ENCODE measurements around the gene ACTL7A. TPM values are rescaled to one million over a fixed set of nuclear protein-coding genes. Genes with fewer than 3 reads are reported as not detected.
A peak's percentile ranks its signal among the peaks of the same experiment; 100 is the strongest.

Gene ACTL7A
- total and polyA plus RNA-seq, 2 of the 13 experiments (the other 11 are each of a cell fraction or from before 2014, with no cell fraction given), result not detected

DNA sequence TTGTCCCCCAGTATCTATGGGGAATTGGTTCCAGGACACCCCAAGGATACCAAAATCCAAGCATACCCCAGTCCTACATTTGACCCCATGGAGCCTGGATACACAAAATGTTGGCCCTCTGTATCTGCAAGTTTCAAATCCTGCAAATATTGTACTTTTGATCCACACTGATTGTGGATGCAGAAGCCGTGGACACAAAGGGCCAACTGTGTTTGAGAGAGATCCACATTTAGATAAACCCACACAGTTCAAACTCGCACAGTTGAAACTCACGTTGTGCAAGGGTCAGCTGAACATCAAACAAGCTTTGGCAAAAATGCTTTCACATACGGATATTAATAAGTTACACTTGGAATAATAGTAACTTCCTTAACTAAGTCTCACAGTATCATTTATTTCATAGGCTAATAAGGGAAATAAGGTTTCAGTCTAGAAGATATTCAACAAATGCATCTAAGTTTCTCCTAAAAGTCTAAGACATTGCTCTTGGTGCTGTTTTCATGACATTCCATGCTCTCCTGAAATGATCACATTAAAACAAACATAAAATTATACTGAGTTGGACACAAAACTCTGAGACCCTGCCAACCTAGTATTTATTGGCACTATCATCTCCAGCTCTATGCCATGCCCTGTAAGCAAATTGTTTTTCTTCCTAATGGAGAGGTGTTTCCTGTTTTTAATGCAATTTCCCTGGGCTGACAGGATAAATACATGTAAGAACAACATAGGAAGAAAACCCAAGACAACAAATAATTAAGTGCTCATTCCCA is 32.3 kb downstream of the ACTL7A start (continued):
- TF ChIP-seq, protein P1, sequence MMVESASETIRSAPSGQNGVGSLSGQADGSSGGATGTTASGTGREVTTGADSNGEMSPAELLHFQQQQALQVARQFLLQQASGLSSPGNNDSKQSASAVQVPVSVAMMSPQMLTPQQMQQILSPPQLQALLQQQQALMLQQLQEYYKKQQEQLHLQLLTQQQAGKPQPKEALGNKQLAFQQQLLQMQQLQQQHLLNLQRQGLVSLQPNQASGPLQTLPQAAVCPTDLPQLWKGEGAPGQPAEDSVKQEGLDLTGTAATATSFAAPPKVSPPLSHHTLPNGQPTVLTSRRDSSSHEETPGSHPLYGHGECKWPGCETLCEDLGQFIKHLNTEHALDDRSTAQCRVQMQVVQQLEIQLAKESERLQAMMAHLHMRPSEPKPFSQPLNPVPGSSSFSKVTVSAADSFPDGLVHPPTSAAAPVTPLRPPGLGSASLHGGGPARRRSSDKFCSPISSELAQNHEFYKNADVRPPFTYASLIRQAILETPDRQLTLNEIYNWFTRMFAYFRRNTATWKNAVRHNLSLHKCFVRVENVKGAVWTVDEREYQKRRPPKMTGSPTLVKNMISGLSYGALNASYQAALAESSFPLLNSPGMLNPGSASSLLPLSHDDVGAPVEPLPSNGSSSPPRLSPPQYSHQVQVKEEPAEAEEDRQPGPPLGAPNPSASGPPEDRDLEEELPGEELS (CRISPR knock-in tag; IDR thresholded peaks at IDR 0.05), result peak; percentile 95
- TF ChIP-seq, protein P2, sequence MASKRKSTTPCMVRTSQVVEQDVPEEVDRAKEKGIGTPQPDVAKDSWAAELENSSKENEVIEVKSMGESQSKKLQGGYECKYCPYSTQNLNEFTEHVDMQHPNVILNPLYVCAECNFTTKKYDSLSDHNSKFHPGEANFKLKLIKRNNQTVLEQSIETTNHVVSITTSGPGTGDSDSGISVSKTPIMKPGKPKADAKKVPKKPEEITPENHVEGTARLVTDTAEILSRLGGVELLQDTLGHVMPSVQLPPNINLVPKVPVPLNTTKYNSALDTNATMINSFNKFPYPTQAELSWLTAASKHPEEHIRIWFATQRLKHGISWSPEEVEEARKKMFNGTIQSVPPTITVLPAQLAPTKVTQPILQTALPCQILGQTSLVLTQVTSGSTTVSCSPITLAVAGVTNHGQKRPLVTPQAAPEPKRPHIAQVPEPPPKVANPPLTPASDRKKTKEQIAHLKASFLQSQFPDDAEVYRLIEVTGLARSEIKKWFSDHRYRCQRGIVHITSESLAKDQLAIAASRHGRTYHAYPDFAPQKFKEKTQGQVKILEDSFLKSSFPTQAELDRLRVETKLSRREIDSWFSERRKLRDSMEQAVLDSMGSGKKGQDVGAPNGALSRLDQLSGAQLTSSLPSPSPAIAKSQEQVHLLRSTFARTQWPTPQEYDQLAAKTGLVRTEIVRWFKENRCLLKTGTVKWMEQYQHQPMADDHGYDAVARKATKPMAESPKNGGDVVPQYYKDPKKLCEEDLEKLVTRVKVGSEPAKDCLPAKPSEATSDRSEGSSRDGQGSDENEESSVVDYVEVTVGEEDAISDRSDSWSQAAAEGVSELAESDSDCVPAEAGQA (IDR thresholded peaks at IDR 0.05; ENCODE audit: low read depth), result no peak
- TF ChIP-seq, protein P2 (CRISPR knock-in tag; IDR thresholded peaks at IDR 0.05; ENCODE audit: borderline replicate concordance), result no peak
- TF ChIP-seq PHF8 (CRISPR knock-in tag; IDR thresholded peaks at IDR 0.05) (0 out of 2 replicates have a peak, but pooled peaks have one; percentile 30), TP53 (CRISPR knock-in tag; conservative IDR thresholded peaks at IDR 0.05) (0 out of 2 replicates have a peak, but pooled peaks have one; percentile 27), MEF2D (CRISPR knock-in tag; IDR thresholded peaks at IDR 0.05) (peak; percentile 84), MAFG (CRISPR knock-in tag; IDR thresholded peaks at IDR 0.05) (no peak), FOXO1 (CRISPR knock-in tag; IDR thresholded peaks at IDR 0.05) (peak; percentile 90), SRSF4 (IDR thresholded peaks at IDR 0.05; ENCODE audit: low read depth, low read length, poor library complexity, severe bottlenecking) (no peak), ZFY (CRISPR knock-in tag; IDR thresholded peaks at IDR 0.05) (0 out of 2 replicates have a peak, but pooled peaks have one; percentile 21), RFXAP (CRISPR knock-in tag; IDR thresholded peaks at IDR 0.05; ENCODE audit: borderline replicate concordance) (0 out of 2 replicates have a peak, but pooled peaks have one; percentile 33), ISL2 (CRISPR knock-in tag; IDR thresholded peaks at IDR 0.05) (peak; percentile 98), GATAD1 (CRISPR knock-in tag; IDR thresholded peaks at IDR 0.05) (peak; percentile 57; the same call in 1 of the 2 replicates), ZNF484 (CRISPR knock-in tag; IDR thresholded peaks at IDR 0.05; ENCODE audit: borderline replicate concordance, low read depth) (no peak), ZNF614 (CRISPR knock-in tag; IDR thresholded peaks at IDR 0.05; ENCODE audit: borderline replicate concordance) (no peak; the same call in 1 of the 2 replicates), ZNF768 (CRISPR knock-in tag; IDR thresholded peaks at IDR 0.05) (no peak), SIN3B (IDR thresholded peaks at IDR 0.05; ENCODE audit: low read length) (no peak), DNMT1 (CRISPR knock-in tag; IDR thresholded peaks at IDR 0.05) (no peak), HNF4A (CRISPR knock-in tag; IDR thresholded peaks at IDR 0.05) (peak; percentile 91), ZNF761 (CRISPR knock-in tag; conservative IDR thresholded peaks at IDR 0.05) (0 out of 2 replicates have a peak, but pooled peaks have one; percentile 39), EHMT2 (IDR thresholded peaks at IDR 0.05; ENCODE audit: borderline replicate concordance, low read depth, low read length) (no peak), SNAPC2 (CRISPR knock-in tag; IDR thresholded peaks at IDR 0.05) (no peak)
- TF ChIP-seq, protein P3, sequence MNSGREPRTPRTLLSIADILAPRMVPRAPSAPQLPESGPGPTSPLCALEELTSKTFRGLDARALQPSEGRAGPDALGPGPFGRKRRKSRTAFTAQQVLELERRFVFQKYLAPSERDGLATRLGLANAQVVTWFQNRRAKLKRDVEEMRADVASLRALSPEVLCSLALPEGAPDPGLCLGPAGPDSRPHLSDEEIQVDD (CRISPR knock-in tag; IDR thresholded peaks at IDR 0.05; ENCODE audit: borderline replicate concordance), result no peak

All from HepG2 (cell line).